Brain microvascular endothelial cell (primary cell): ENCODE measurements around the gene DCC.

Source experiments
- DNase-seq: peaks from one replicate; pipeline ENCODE4 v3.0.0-alpha.2; 2020
- H3K27ac ChIP-seq: fragments of 250-450 bp; sonication (Bioruptor Pico); 2 replicates; pipeline ENCODE4 v1.5.1; 2020; ENCODE audit warnings: mild to moderate bottlenecking, moderate library complexity
- H3K27me3 ChIP-seq: fragments of 250-450 bp; sonication (Bioruptor Pico); replicated peaks from 2 replicates; pipeline ENCODE4 v1.5.1; 2020; ENCODE audit warnings: mild to moderate bottlenecking
- H3K36me3 ChIP-seq: fragments of 250-450 bp; sonication (Bioruptor Pico); replicated peaks from 2 replicates; pipeline ENCODE4 v1.5.1; 2020; ENCODE audit warnings: mild to moderate bottlenecking
- H3K4me3 ChIP-seq: 2 replicates; pipeline ENCODE4 v1.5.1; 2011; ENCODE audit warnings: low read depth, mild to moderate bottlenecking, control low read depth, low read length, moderate library complexity
- CTCF ChIP-seq: IDR thresholded peaks from 2 replicates; pipeline ENCODE4 v1.5.1; 2011; ENCODE audit warnings: low read depth, mild to moderate bottlenecking, moderate library complexity, low read length, control low read depth, inconsistent platforms; ENCODE audit errors: missing control alignments
- in situ Hi-C: cut with HindIII; loops from 2 replicates; pipeline ENCODE4 v1.10.0; 2017; ENCODE audit warnings: low sequenced_read_pairs, low pct_ligation_motif_present

The DCC gene

GRCh38 chr18:52766002-52766545, 426.1 kb downstream of the DCC start:
- no peak for DNase-seq
- in situ Hi-C loops, result no loop called here
- no peaks in the 10 kb centered on the region for H3K27me3 ChIP-seq
- no peak overlapping the region for H3K27ac ChIP-seq
- H3K4me3 ChIP-seq, result no peak overlapping the region
- no peaks in the 10 kb centered on the region for H3K36me3 ChIP-seq
- no peak for TF ChIP-seq CTCF

- no peak overlapping the region for H3K4me3 ChIP-seq
- H3K27me3 ChIP-seq, result no peaks in the 10 kb centered on the region
- no peak for DNase-seq
- in situ Hi-C loops, result no loop called here
- H3K27ac ChIP-seq, result no peak overlapping the region
- no peak for TF ChIP-seq CTCF
- no peaks in the 10 kb centered on the region for H3K36me3 ChIP-seq
These were observed 441.1 kb downstream of the DCC start for GRCh38 chr18:52781113-52781512.

DNA sequence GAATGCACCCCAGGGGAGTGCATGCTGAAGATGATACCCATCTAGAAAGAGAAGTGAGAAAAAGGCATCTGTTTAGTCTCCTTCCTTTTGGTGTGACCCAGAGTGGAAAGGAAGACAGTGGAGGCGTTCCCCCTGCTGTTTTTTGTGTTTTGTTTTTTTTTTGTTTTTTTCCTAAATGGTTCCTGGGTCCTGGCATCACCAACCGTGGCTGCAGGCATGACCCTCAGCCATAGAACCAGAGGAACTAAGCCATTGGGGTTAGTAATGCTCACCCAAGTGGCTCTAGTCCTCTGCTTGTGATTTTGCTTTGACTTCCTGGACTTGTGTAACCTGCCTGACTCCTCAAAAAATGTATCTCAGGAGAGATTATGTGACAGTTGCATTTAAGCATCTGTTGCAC, 451.3 kb downstream of the DCC start:
- in situ Hi-C loops, result no loop called here

GRCh38 chr18:52812834-52813233, 472.8 kb downstream of the DCC start:
- Histone ChIP-seq H3K27me3 (no peaks in the 10 kb centered on the region), H3K4me3 (no peak overlapping the region), H3K36me3 (no peaks in the 10 kb centered on the region), H3K27ac (no peak overlapping the region)
- no peak for TF ChIP-seq CTCF
- in situ Hi-C loops, result no loop called here
- no peak for DNase-seq

More for the DNA sequence above, 451.3 kb downstream of the DCC start:
- no peak for TF ChIP-seq CTCF
- DNase-seq, result no peak
- Histone ChIP-seq H3K36me3 (no peaks in the 10 kb centered on the region), H3K27ac (no peak overlapping the region), H3K27me3 (no peaks in the 10 kb centered on the region), H3K4me3 (no peak overlapping the region)

DNA sequence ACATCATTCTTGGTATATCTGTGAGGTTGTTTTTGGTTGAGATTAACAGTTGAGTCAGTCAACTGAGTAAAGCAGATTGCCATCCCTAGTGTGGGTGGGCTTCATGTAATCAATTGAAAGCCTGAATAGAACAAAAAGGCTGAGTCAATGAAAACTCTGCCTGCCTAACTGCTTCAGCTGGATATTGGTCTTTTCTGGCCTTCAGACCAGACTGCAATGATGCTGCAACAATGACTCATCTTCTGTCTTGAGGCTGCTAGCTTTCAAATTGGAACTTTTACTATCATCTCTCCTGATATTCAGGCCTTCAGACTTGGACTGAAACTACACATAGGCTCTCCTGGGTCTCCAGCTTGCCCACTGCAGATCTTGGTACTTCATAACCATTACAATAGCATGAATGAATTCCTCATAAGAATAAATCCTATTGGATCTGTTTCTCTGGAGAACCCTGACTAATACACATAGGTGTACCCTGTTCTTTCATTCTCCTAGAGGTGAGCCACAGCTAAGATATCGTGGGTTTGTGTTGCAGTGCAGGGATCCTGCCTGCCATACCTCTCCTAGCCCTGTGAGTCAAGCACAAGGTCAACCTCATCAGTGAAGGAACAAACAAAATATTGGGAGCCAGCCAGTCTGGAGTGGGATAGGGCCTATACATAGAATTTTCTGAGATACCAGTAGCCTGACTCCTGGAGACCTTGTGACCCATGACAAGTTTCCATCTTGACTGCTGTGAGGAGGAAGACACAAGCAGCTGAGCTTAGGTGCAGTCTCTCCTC, 473.8 kb downstream of the DCC start:
- H3K27me3 ChIP-seq, result no peaks in the 10 kb centered on the region
- no peak overlapping the region for H3K27ac ChIP-seq
- no peak overlapping the region for H3K4me3 ChIP-seq
- in situ Hi-C loops, result no loop called here
- H3K36me3 ChIP-seq, result no peaks in the 10 kb centered on the region
- no peak for DNase-seq
- no peak for TF ChIP-seq CTCF
